ENCODE data around the gene JMJD4. TPM values are rescaled to one million over a fixed set of nuclear protein-coding genes. Genes with fewer than 3 reads are reported as not detected.

Gene JMJD4
- total RNA-seq, 4 donors from 2014 or later = 9.2 to 21.6 (median 19.9) TPM

DNA sequence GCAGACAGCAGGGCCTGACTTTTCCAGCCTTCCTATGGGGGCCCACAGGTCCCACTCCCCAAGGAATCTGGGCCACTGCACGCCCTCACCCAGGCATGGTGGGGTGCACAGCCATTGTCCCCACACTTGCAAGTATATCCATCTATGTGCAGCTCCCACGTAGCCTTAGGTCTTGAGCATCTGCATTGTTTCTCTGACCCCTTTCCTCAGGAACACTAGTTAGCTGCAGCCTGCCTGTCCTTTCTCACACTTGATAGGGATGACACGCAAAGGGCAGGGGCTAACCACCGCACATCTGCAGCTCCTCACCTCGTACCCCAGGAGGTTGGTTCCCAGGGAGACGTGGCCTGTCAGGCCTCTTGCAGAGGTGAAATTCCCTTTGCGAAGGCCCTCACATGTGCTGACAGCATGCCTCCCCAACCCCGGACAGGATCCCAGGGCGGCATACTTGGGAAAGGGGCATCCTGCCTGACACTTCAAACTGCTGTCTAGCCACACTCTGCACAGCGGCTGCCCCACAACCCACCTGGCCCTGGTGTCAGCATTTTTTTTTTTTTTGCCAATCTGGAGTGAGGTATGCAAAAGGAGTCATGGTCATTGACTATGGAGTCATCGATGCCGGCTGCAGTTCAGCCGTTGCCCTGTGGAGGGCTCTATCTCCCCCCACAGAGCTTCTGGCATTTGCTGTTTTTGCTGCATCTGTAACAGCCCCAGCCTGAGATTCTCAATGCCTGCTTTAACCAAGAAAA lies 5.0 kb downstream of the JMJD4 start:
- in situ Hi-C loops (cut with MboI; ENCODE audit: low sequenced_read_pairs in 4 of 4) = no loop called here
- DNase-seq = peak in 1 of 2 donors; percentile 41
- intact Hi-C loops (cut with DNase I; ENCODE audit: low total_unique reads) = loop anchor here (1.0 to 5.0 kb wide), 4 partner anchors 24 to 217 kb away; partner anchors contain the start of gene WNT9A
- Histone ChIP-seq H3K27me3 (no peaks in the 10 kb centered on the region), H3K4me3 (no peak overlapping the region), H3K27ac (peak overlapping the region; percentile 20 to 86 (median 82)), H3K9me3 (no peaks in the 10 kb centered on the region), H3K4me1 (peaks cover 24 to 32% of the 10 kb centered on the region in 2 donors), H3K36me3 (peaks cover 0 to 27% of the 10 kb centered on the region in 2 donors)
- TF ChIP-seq POLR2A (IDR thresholded peaks at IDR 0.05) = no peak
- TF ChIP-seq CTCF (IDR thresholded peaks at IDR 0.05 in 4 of 5, conservative IDR thresholded peaks at IDR 0.05 in 1 of 5) = peak; percentile 50 to 80 (median 68)
- peak in 1 of 2 donors; percentile 24 for ATAC-seq

DNA sequence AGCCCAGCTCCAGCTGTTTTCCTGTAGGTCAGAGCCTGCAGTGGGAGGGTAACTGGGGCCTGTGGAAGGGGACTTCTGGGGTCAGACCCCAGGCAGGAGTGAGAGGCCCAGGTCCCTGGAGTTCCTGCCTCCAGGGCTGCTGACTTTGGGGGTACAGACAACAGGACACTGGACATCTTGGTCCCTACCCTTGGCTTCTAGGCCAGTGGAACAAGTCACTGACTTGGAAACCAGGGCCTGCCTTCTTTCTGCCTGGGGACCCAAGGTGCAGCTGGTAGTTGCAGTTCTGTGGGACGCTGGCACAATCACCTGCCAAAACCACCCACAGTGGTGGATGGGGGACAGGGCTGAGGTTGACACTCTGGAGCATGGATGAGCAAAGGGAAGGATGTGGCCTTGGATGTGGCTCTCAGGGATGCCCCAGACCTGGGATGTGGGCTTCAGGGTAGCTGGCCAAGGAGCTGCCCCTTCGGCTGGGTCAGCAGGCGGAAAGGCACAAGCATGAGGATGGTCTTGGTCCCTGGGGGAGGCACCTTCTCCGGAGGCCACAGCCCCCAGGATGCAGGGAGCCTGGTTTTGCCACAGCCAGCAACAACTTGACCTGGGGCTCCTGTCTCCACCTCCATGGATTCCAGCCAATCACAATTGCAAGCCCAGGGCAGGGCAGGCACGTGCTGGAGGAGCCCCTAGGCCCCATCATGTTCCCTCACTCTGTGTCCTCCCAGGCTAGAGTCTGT lies 5.8 kb downstream of the JMJD4 start:
- in situ Hi-C loops (cut with MboI; ENCODE audit: low sequenced_read_pairs in 4 of 4) (no loop called here), intact Hi-C loops (cut with DNase I; ENCODE audit: low total_unique reads) (loop anchor here (2.0 to 5.0 kb wide), 3 partner anchors 59 to 217 kb away; partner anchors contain the start of gene WNT9A)
- H3K4me1 ChIP-seq = peaks cover 21 to 30% of the 10 kb centered on the region in 2 donors
- H3K4me3 ChIP-seq = peak overlapping the region; percentile 59 to 79 (median 62)
- no peaks in the 10 kb centered on the region for H3K9me3 ChIP-seq
- DNase-seq = no peak
- TF ChIP-seq POLR2A (IDR thresholded peaks at IDR 0.05) (no peak), CTCF (IDR thresholded peaks at IDR 0.05 in 4 of 5, conservative IDR thresholded peaks at IDR 0.05 in 1 of 5) (no peak)
- ATAC-seq = no peak
- peaks cover 0 to 27% of the 10 kb centered on the region in 2 donors for H3K36me3 ChIP-seq
- no peaks in the 10 kb centered on the region for H3K27me3 ChIP-seq
- peak overlapping the region; percentile 79 to 86 (median 83) for H3K27ac ChIP-seq

DNA sequence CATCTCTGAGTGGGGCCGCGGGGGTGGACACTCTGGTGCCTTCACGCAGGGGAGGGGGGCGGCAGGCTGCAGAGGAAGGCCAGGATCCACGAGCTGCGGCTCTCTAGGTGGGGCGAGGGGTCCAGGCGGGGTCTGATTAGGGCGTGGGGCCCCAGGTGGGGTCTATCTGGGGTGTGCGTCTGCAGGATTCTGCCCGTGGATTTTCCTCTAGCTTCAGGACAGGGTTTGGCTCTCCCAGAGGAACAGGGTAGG lies 6.3 kb downstream of the JMJD4 start:
- peaks cover 17 to 25% of the 10 kb centered on the region in 2 donors for H3K4me1 ChIP-seq
- intact Hi-C loops (cut with DNase I; ENCODE audit: low total_unique reads) = loop anchor here (2.0 to 5.0 kb wide), 3 partner anchors 60 to 218 kb away; partner anchors contain the start of gene WNT9A
- ATAC-seq = peak in 1 of 2 donors; percentile 10

More for the DNA sequence above, 6.3 kb downstream of the JMJD4 start:
- in situ Hi-C loops (cut with MboI; ENCODE audit: low sequenced_read_pairs in 4 of 4) = no loop called here
- DNase-seq = no peak
- Histone ChIP-seq H3K36me3 (peaks cover 0 to 27% of the 10 kb centered on the region in 2 donors), H3K27me3 (no peaks in the 10 kb centered on the region), H3K27ac (peak overlapping the region; percentile 79 to 86 (median 83)), H3K9me3 (no peaks in the 10 kb centered on the region), H3K4me3 (peak overlapping the region; percentile 59 to 79 (median 62))
- no peak for TF ChIP-seq POLR2A (IDR thresholded peaks at IDR 0.05)
- no peak for TF ChIP-seq CTCF (IDR thresholded peaks at IDR 0.05 in 4 of 5, conservative IDR thresholded peaks at IDR 0.05 in 1 of 5)

Measured in gastrocnemius medialis (tissue), 4 donors.